Prostate gland (tissue), 2 donors: ENCODE measurements around the gene PAPOLA.

Source experiments
- CTCF ChIP-seq, 4 experiments: fragments of 200-600 bp in 2 of 4; fragments of 450-650 bp in 2 of 4; sonication (generic) in 2 of 4; IDR thresholded peaks; 1 replicate in 3 of 4; 2 replicates in 1 of 4; pipeline ENCODE4 v1.5.1; 2016 to 2019; ENCODE audit warnings: antibody characterized with exemption in 4 of 4, mild to moderate bottlenecking in 2 of 4, moderate library complexity in 2 of 4
- POLR2AphosphoS5 ChIP-seq: sonication (generic); formaldehyde crosslinking; IDR thresholded peaks from one replicate; pipeline ENCODE4 v1.6.1; 2017; ENCODE audit warnings: antibody characterized with exemption

- TF ChIP-seq CTCF (IDR thresholded peaks at IDR 0.05): no peak
- TF ChIP-seq POLR2AphosphoS5: no peak
Observed at GRCh38 chr14:96581026-96581425, 78.8 kb downstream of the PAPOLA start.
